Caco-2 (cell line): ENCODE results near the gene ZNF432. TPM values are rescaled to one million over a fixed set of nuclear protein-coding genes. Genes with fewer than 3 reads are reported as not detected.
"Not testable (repeated sequence)": the region's sequence is repeated elsewhere in the genome, so short reads cannot be mapped to it uniquely, and the experiment has no call there.

Experiments
- Bru-seq: library from RNA; stranded (reverse); fragments of 400-500 nt; gene quantifications from one replicate; lab custom pipeline; 2021; lab: Mats Ljungman, UMichigan
- BruChase-seq, 2 experiments: library from RNA; stranded (reverse); fragments of 400-500 nt; gene quantifications; one replicate each; lab custom pipeline; 2021; lab: Mats Ljungman, UMichigan
- BruUV-seq: library from RNA; stranded (reverse); fragments of 400-500 nt; replicated peaks from 2 replicates; lab custom pipeline; 2021; lab: Mats Ljungman, UMichigan
- CTCF ChIA-PET: fragments of 300-600 bp; sonication (Branson Sonifier 250); formaldehyde crosslinking; loops from one replicate; lab custom pipeline; 2022; ENCODE audit warnings: antibody characterized with exemption; lab: Charles Lee
- POLR2A ChIA-PET: fragments of 300-600 bp; sonication (Branson Sonifier 250); formaldehyde crosslinking; loops from one replicate; lab custom pipeline; 2022; ENCODE audit warnings: antibody characterized with exemption; lab: Charles Lee
- DNase-seq, 2 experiments: peaks; one replicate each; pipeline versions ENCODE4 v3.0.0 to v3.0.0-alpha.2; 2020 to 2022
- H3K27me3 ChIP-seq: replicated peaks from 2 replicates; pipeline ENCODE4 v1.6.0; 2011; ENCODE audit warnings: low read length; ENCODE audit not compliant: control insufficient read depth, insufficient read depth
- H3K36me3 ChIP-seq: 2 replicates; pipeline ENCODE4 v1.5.1; 2011; ENCODE audit warnings: low read length; ENCODE audit not compliant: control insufficient read depth, insufficient read depth
- H3K4me1 ChIP-seq: fragments of 250-450 bp; sonication (Bioruptor Pico); 2 replicates; pipeline ENCODE4 v1.5.1; 2020; ENCODE audit warnings: mild to moderate bottlenecking
- H3K4me3 ChIP-seq: 2 replicates; pipeline ENCODE4 v1.5.1; 2011; ENCODE audit warnings: low read depth, mild to moderate bottlenecking, control low read depth, low read length
- H3K9me3 ChIP-seq: fragments of 250-450 bp; sonication (Bioruptor Pico); 2 replicates; pipeline ENCODE4 v1.5.1; 2020; ENCODE audit warnings: mild to moderate bottlenecking, moderate library complexity
- H3K27ac Mint-ChIP-seq: one replicate; pipeline ENCODE4 v1.8.0; 2022; ENCODE audit warnings: mixed read lengths; ENCODE audit not compliant: unreplicated experiment
- H3K27me3 Mint-ChIP-seq: one replicate; pipeline ENCODE4 v1.8.0; 2022; ENCODE audit warnings: mixed read lengths; ENCODE audit not compliant: insufficient read depth, unreplicated experiment
- H3K36me3 Mint-ChIP-seq: one replicate; pipeline ENCODE4 v1.8.0; 2022; ENCODE audit warnings: mild to moderate bottlenecking, mixed read lengths; ENCODE audit not compliant: insufficient read depth, unreplicated experiment
- H3K4me1 Mint-ChIP-seq: one replicate; pipeline ENCODE4 v1.8.0; 2022; ENCODE audit warnings: low read depth, mixed read lengths; ENCODE audit not compliant: unreplicated experiment
- H3K4me3 Mint-ChIP-seq: one replicate; pipeline ENCODE4 v1.8.0; 2022; ENCODE audit warnings: mild to moderate bottlenecking, moderate library complexity, mixed read lengths; ENCODE audit not compliant: unreplicated experiment
- H3K9me3 Mint-ChIP-seq: one replicate; pipeline ENCODE4 v1.8.0; 2022; ENCODE audit warnings: mixed read lengths; ENCODE audit not compliant: unreplicated experiment
- CTCF ChIP-seq, 2 experiments: fragments of 200-600 bp in 1 of 2; IDR thresholded peaks; 1 replicate in 1 of 2; 2 replicates in 1 of 2; pipeline versions ENCODE4 v1.5.1 to v1.8.0; 2011 to 2022; ENCODE audit warnings: antibody characterized with exemption in 1 of 2, control low read depth in 1 of 2, inconsistent platforms in 1 of 2, low read depth in 1 of 2, low read length in 1 of 2, mild to moderate bottlenecking in 1 of 2, moderate library complexity in 1 of 2; ENCODE audit not compliant: insufficient read depth in 1 of 2, severe bottlenecking in 1 of 2, unreplicated experiment in 1 of 2
- intact Hi-C: fragments of 100-400 bp; cut with micrococcal nuclease; formaldehyde crosslinking; loops from one replicate; pipeline ENCODE4 v1.10.0; 2022; ENCODE audit not compliant: unreplicated experiment
- long read RNA-seq: library from polyadenylated mRNA; stranded (forward); transcript quantifications from one replicate; pipeline ENCODE4 v2.0.0, GENCODE V29; 2022
- total RNA-seq: library from RNA; stranded (reverse); gene quantifications from 2 replicates; pipeline ENCODE4 v1.2.3, GENCODE V29; 2022

The ZNF432 gene
- 7.0 and 10.5 TPM in 2 replicates for total RNA-seq
- percentile 66 among the genes with signal in this experiment for Bru-seq, nascent RNA
- BruChase-seq, experiment 1, labeled RNA remaining after a 2-hour chase, result percentile 77 among the genes with signal in this experiment
- percentile 72 among the genes with signal in this experiment for BruChase-seq, experiment 2, labeled RNA remaining after a 6-hour chase
- long read RNA-seq, partial matches to known transcripts, result 1 of 2 reads
- long read RNA-seq, other reads (novel, unspliced or antisense), result 1 of 2 reads

- no peaks in the 10 kb centered on the region for H3K27me3 ChIP-seq
- Mint-ChIP-seq H3K4me3 (peak within 1 kb of the TSS; percentile 93), H3K36me3 (peaks cover 57% of the 10 kb centered on the region), H3K9me3 (peaks cover 53% of the 10 kb centered on the region), H3K27ac (peak within 1 kb of the TSS; percentile 99), H3K27me3 (no peaks in the 10 kb centered on the region), H3K4me1 (peaks cover 17% of the 10 kb centered on the region)
- POLR2A ChIA-PET, result interaction anchor here (0.8 kb wide), 1 partner anchor 41 kb away, joined by 5 read pairs; no protein-coding TSS in a partner anchor
- peak; percentile 92 to 93 for DNase-seq
- intact Hi-C loops, result loop anchor here (1.0 kb wide), 2 partner anchors 21 to 41 kb away; partner anchors contain the start of genes ZNF614 and ZNF615
- 0 out of 2 replicates have a peak, but pooled peaks cover 9% of the 10 kb centered on the region for H3K4me1 ChIP-seq
- peaks cover 25% of the 10 kb centered on the region for H3K9me3 ChIP-seq
- no peak for TF ChIP-seq CTCF (IDR thresholded peaks at IDR 0.05; ENCODE audit: insufficient read depth in 1 of 2, low read depth in 1 of 2, low read length in 1 of 2, severe bottlenecking in 1 of 2, unreplicated experiment in 1 of 2)
- H3K36me3 ChIP-seq, result no peaks in the 10 kb centered on the region; the same call in 1 of the 2 replicates
- TSS peak; percentile 88 for BruUV-seq
- peak within 1 kb of the TSS; percentile 86 for H3K4me3 ChIP-seq
- CTCF ChIA-PET, result interaction anchor here (0.6 kb wide), 1 partner anchor 26 kb away, joined by 3 read pairs; no protein-coding TSS in a partner anchor
Observed at GRCh38 chr19:52048555-52049501, at the start of gene ZNF432. Gene ZNF432, minus strand, starts transcription at chr19:52048838. Its CDS starts 1,970 bp downstream, at chr19:52046868.

- H3K36me3 ChIP-seq, DNase-seq, H3K27me3 Mint-ChIP-seq, H3K4me1 ChIP-seq, intact Hi-C loops, POLR2A ChIA-PET, H3K27ac Mint-ChIP-seq, BruUV-seq, CTCF ChIA-PET, H3K4me3 ChIP-seq, H3K27me3 ChIP-seq: not testable (repeated sequence)
- peaks cover 43% of the 10 kb centered on the region for H3K36me3 Mint-ChIP-seq
- H3K4me1 Mint-ChIP-seq, result peaks cover 16% of the 10 kb centered on the region
- peaks cover 48% of the 10 kb centered on the region for H3K9me3 Mint-ChIP-seq
- peak overlapping the region; percentile 92 for H3K4me3 Mint-ChIP-seq
- peaks cover 49% of the 10 kb centered on the region for H3K9me3 ChIP-seq
Observed at GRCh38 chr19:52096416-52096815, 47.8 kb upstream of the ZNF432 start.

GRCh38 chr19:52095172-52096014 lies 46.8 kb upstream of the ZNF432 start, which contains the start of gene ZNF841:
Gene ZNF841, minus strand, starts transcription at chr19:52095765. Its CDS starts 10,964 bp downstream, at chr19:52084801.
- Histone ChIP-seq H3K27me3 (no peaks in the 10 kb centered on the region), H3K9me3 (peaks cover 47% of the 10 kb centered on the region), H3K4me3 (peak within 1 kb of the TSS; percentile 97), H3K4me1 (no peaks in the 10 kb centered on the region), H3K36me3 (peaks cover 2% of the 10 kb centered on the region)
- intact Hi-C loops, result loop anchor here (2.0 kb wide), 1 partner anchor 43 kb away; the partner anchor contains the start of gene ZNF616
- Mint-ChIP-seq H3K9me3 (peaks cover 58% of the 10 kb centered on the region), H3K4me1 (peaks cover 16% of the 10 kb centered on the region), H3K4me3 (peak within 1 kb of the TSS; percentile 92), H3K27me3 (no peaks in the 10 kb centered on the region), H3K36me3 (peaks cover 53% of the 10 kb centered on the region), H3K27ac (peak within 1 kb of the TSS; percentile 92)
- ChIA-PET CTCF (no interaction called here), POLR2A (interaction anchor here (0.6 kb wide), 1 partner anchor 95 kb away, joined by 3 read pairs; no protein-coding TSS in a partner anchor)
- BruUV-seq, result TSS peak; percentile 77
- TF ChIP-seq CTCF (IDR thresholded peaks at IDR 0.05; ENCODE audit: insufficient read depth in 1 of 2, low read depth in 1 of 2, low read length in 1 of 2, severe bottlenecking in 1 of 2, unreplicated experiment in 1 of 2), result no peak
- peak; percentile 96 for DNase-seq
